ENCODE measurements around the gene SYNGAP1.
"Not testable (repeated sequence)": the region's sequence is repeated elsewhere in the genome, so short reads cannot be mapped to it uniquely, and the experiment has no call there.

Gene SYNGAP1

GRCh38 chr6:33419580-33420490 lies at the start of gene SYNGAP1:
TSS of gene SYNGAP1 (plus strand) at chr6:33420065. CDS start at chr6:33420265, 200 bp downstream.
- DNase-seq (ENCODE audit: low read depth), result no peak

GRCh38 chr6:33371901-33372300 lies 48.0 kb upstream of the SYNGAP1 start:
- not testable (repeated sequence) for DNase-seq (ENCODE audit: low read depth)

- no peak for DNase-seq (ENCODE audit: low read depth)
Observed at GRCh38 chr6:33372526-33373123, 47.2 kb upstream of the SYNGAP1 start.

- no peak for DNase-seq (ENCODE audit: low read depth)
Observed at GRCh38 chr6:33373960-33374910, 45.6 kb upstream of the SYNGAP1 start.

GRCh38 chr6:33375143-33375671 lies 44.7 kb upstream of the SYNGAP1 start:
- DNase-seq (ENCODE audit: low read depth), result peak; percentile 30

GRCh38 chr6:33377171-33377570 lies 42.7 kb upstream of the SYNGAP1 start:
- DNase-seq (ENCODE audit: low read depth), result no peak

GRCh38 chr6:33379184-33379583 lies 40.7 kb upstream of the SYNGAP1 start:
- DNase-seq (ENCODE audit: low read depth), result not testable (repeated sequence)

- DNase-seq (ENCODE audit: low read depth), result no peak
Observed at GRCh38 chr6:33380272-33380981, 39.4 kb upstream of the SYNGAP1 start.

- DNase-seq (ENCODE audit: low read depth), result no peak
Observed at GRCh38 chr6:33383427-33384185, 36.3 kb upstream of the SYNGAP1 start.

- no peak for DNase-seq (ENCODE audit: low read depth)
Observed at GRCh38 chr6:33384581-33385020, 35.3 kb upstream of the SYNGAP1 start.

- no peak for DNase-seq (ENCODE audit: low read depth)
Observed at GRCh38 chr6:33390173-33390572, 29.7 kb upstream of the SYNGAP1 start.

GRCh38 chr6:33390767-33391277 lies 29.0 kb upstream of the SYNGAP1 start:
- DNase-seq (ENCODE audit: low read depth), result no peak

GRCh38 chr6:33391278-33391921 lies 28.5 kb upstream of the SYNGAP1 start, which contains the start of gene KIFC1:
TSS of gene KIFC1 (plus strand) at chr6:33391823. CDS start at chr6:33391986, 163 bp downstream.
- peak; percentile 98 for DNase-seq (ENCODE audit: low read depth)

- DNase-seq (ENCODE audit: low read depth), result no peak
Observed at GRCh38 chr6:33391922-33392594, 27.8 kb upstream of the SYNGAP1 start.

GRCh38 chr6:33392595-33392948 lies 27.3 kb upstream of the SYNGAP1 start:
- no peak for DNase-seq (ENCODE audit: low read depth)

- no peak for DNase-seq (ENCODE audit: low read depth)
Observed at GRCh38 chr6:33392979-33393378, 26.9 kb upstream of the SYNGAP1 start.

GRCh38 chr6:33397541-33397940 lies 22.3 kb upstream of the SYNGAP1 start:
- DNase-seq (ENCODE audit: low read depth), result no peak

- DNase-seq (ENCODE audit: low read depth), result not testable (repeated sequence)
Observed at GRCh38 chr6:33398601-33399000, 21.3 kb upstream of the SYNGAP1 start.

GRCh38 chr6:33399881-33400280 lies 20.0 kb upstream of the SYNGAP1 start:
- DNase-seq (ENCODE audit: low read depth), result not testable (repeated sequence)
